HEK293 (cell line): ENCODE data around the gene CAPRIN1.

ENCODE experiments used
- CTCF ChIA-PET: fragments of 350-600 bp; formaldehyde crosslinking; extraction: SDS; loops from one replicate; lab custom pipeline; 2021; ENCODE audit warnings: antibody characterized with exemption; lab: Yijun Ruan, JAX
- POLR2A ChIA-PET: fragments of 300-600 bp; formaldehyde crosslinking; extraction: SDS; loops from one replicate; lab custom pipeline; 2020; ENCODE audit warnings: antibody characterized with exemption, inconsistent platforms; lab: Yijun Ruan, JAX
- H3K27ac ChIP-seq: fragments of 200-500 bp; sonication (Bioruptor generic); 2 replicates; pipeline ENCODE4 v1.5.1; 2014; ENCODE audit warnings: low read depth, low read length, control low read depth, inconsistent platforms; ENCODE audit errors: extremely low read depth
- H3K36me3 ChIP-seq, 2 experiments: fragments of 200-500 bp in 1 of 2; sonication (Bioruptor generic) in 1 of 2; 1 replicate in 1 of 2; 2 replicates in 1 of 2; pipeline ENCODE4 v1.5.1; 2014 to 2017; ENCODE audit warnings: inconsistent platforms in 2 of 2, low read length in 2 of 2; ENCODE audit not compliant: control insufficient read depth in 2 of 2, insufficient read depth in 1 of 2
- H3K4me1 ChIP-seq: fragments of 200-500 bp; sonication (Bioruptor generic); 2 replicates; pipeline ENCODE4 v1.5.1; 2014; ENCODE audit warnings: mild to moderate bottlenecking, low read length, inconsistent platforms; ENCODE audit not compliant: control insufficient read depth, insufficient read depth
- H3K4me3 ChIP-seq: 2 replicates; pipeline ENCODE4 v1.5.1; 2011; ENCODE audit warnings: low read depth, mild to moderate bottlenecking, control low read depth, low read length, moderate library complexity
- H3K9me3 ChIP-seq: fragments of 200-500 bp; sonication (Bioruptor generic); 2 replicates; pipeline ENCODE4 v1.5.1; 2014; ENCODE audit warnings: low read depth, low read length, inconsistent platforms; ENCODE audit not compliant: control insufficient read depth, insufficient read depth
- BCL6B ChIP-seq: fragments of 450-650 bp; formaldehyde crosslinking; IDR thresholded peaks from 2 replicates; pipeline ENCODE4 v1.5.1; 2017; ENCODE audit warnings: missing biosample characterization, missing genetic modification characterization
- HIC1 ChIP-seq: fragments of 450-650 bp; formaldehyde crosslinking; IDR thresholded peaks from 2 replicates; pipeline ENCODE4 v1.5.1; 2016; ENCODE audit warnings: missing biosample characterization, missing genetic modification characterization
- SP2 ChIP-seq: fragments of 450-650 bp; formaldehyde crosslinking; IDR thresholded peaks from 2 replicates; pipeline ENCODE4 v1.5.1; 2016; ENCODE audit warnings: missing biosample characterization, missing genetic modification characterization
- SP3 ChIP-seq: fragments of 450-650 bp; formaldehyde crosslinking; IDR thresholded peaks from 2 replicates; pipeline ENCODE4 v1.5.1; 2016; ENCODE audit warnings: missing biosample characterization, missing genetic modification characterization
- ZFP69B ChIP-seq: fragments of 450-650 bp; formaldehyde crosslinking; IDR thresholded peaks from 2 replicates; pipeline ENCODE4 v1.5.1; 2016; ENCODE audit warnings: missing biosample characterization, missing genetic modification characterization
- ZNF10 ChIP-seq: fragments of 450-650 bp; formaldehyde crosslinking; IDR thresholded peaks from 2 replicates; pipeline ENCODE4 v1.5.1; 2017; ENCODE audit warnings: missing biosample characterization, missing genetic modification characterization
- ZNF112 ChIP-seq: fragments of 450-650 bp; formaldehyde crosslinking; IDR thresholded peaks from 2 replicates; pipeline ENCODE4 v1.5.0; 2017; ENCODE audit warnings: missing biosample characterization, missing genetic modification characterization
- ZNF138 ChIP-seq: fragments of 450-650 bp; formaldehyde crosslinking; IDR thresholded peaks from 2 replicates; pipeline ENCODE4 v1.5.1; 2016; ENCODE audit warnings: missing biosample characterization, missing genetic modification characterization, borderline replicate concordance
- ZNF140 ChIP-seq: fragments of 450-650 bp; formaldehyde crosslinking; IDR thresholded peaks from 2 replicates; pipeline ENCODE4 v1.5.1; 2016; ENCODE audit warnings: missing biosample characterization, missing genetic modification characterization
- ZNF211 ChIP-seq: fragments of 450-650 bp; formaldehyde crosslinking; IDR thresholded peaks from 2 replicates; pipeline ENCODE4 v1.5.1; 2016; ENCODE audit warnings: low read depth, missing biosample characterization, missing genetic modification characterization
- ZNF280D ChIP-seq: fragments of 450-650 bp; formaldehyde crosslinking; IDR thresholded peaks from 2 replicates; pipeline ENCODE4 v1.5.1; 2016; ENCODE audit warnings: missing biosample characterization, missing genetic modification characterization
- ZNF362 ChIP-seq: fragments of 450-650 bp; formaldehyde crosslinking; IDR thresholded peaks from 2 replicates; pipeline ENCODE4 v1.5.1; 2016; ENCODE audit warnings: missing biosample characterization, missing genetic modification characterization
- ZNF423 ChIP-seq: fragments of 450-650 bp; formaldehyde crosslinking; IDR thresholded peaks from 2 replicates; pipeline ENCODE4 v1.5.1; 2016; ENCODE audit warnings: missing biosample characterization, missing genetic modification characterization
- ZNF529 ChIP-seq: fragments of 450-650 bp; formaldehyde crosslinking; IDR thresholded peaks from 2 replicates; pipeline ENCODE4 v1.5.1; 2017; ENCODE audit warnings: missing genetic modification characterization, missing biosample characterization; ENCODE audit not compliant: insufficient replicate concordance
- ZNF558 ChIP-seq: fragments of 450-650 bp; formaldehyde crosslinking; IDR thresholded peaks from 2 replicates; pipeline ENCODE4 v1.5.1; 2016; ENCODE audit warnings: missing biosample characterization, missing genetic modification characterization
- ZNF677 ChIP-seq: fragments of 450-650 bp; IDR thresholded peaks from 2 replicates; pipeline ENCODE4 v1.5.0; 2018; ENCODE audit warnings: missing biosample characterization, mild to moderate bottlenecking, missing genetic modification characterization, moderate library complexity
- ZNF692 ChIP-seq: fragments of 450-650 bp; formaldehyde crosslinking; IDR thresholded peaks from 2 replicates; pipeline ENCODE4 v1.5.1; 2016; ENCODE audit warnings: missing biosample characterization, missing genetic modification characterization
- ZNF707 ChIP-seq: fragments of 450-650 bp; formaldehyde crosslinking; IDR thresholded peaks from 2 replicates; pipeline ENCODE4 v1.5.1; 2016; ENCODE audit warnings: missing biosample characterization, missing genetic modification characterization
- ZNF76 ChIP-seq: fragments of 450-650 bp; formaldehyde crosslinking; IDR thresholded peaks from 2 replicates; pipeline ENCODE4; 2016; ENCODE audit warnings: low read depth, missing biosample characterization, missing genetic modification characterization, borderline replicate concordance

Gene CAPRIN1

GRCh38 chr11:34027516-34028408 lies 23.8 kb upstream of the CAPRIN1 start (continued):
- TF ChIP-seq ZNF76 (tag by site-specific recombination) (no peak), ZNF362 (tag by site-specific recombination) (no peak), ZNF140 (tag by site-specific recombination) (no peak), ZNF707 (no peak), ZNF138 (tag by site-specific recombination) (no peak), ZNF10 (no peak), ZNF558 (no peak)

- POLR2A ChIA-PET: interaction anchor here (0.7 kb wide), 1 partner anchor 12 kb away, joined by 6 read pairs; no protein-coding TSS in a partner anchor
- no peak overlapping the region for H3K4me3 ChIP-seq
- no peaks in the 10 kb centered on the region for H3K9me3 ChIP-seq
- no peaks in the 10 kb centered on the region for H3K36me3 ChIP-seq
- CTCF ChIA-PET: interaction anchor here (1.8 kb wide), 1 partner anchor 31 kb away, joined by 4 read pairs; no protein-coding TSS in a partner anchor
- no peak overlapping the region for H3K27ac ChIP-seq
- no peaks in the 10 kb centered on the region for H3K4me1 ChIP-seq
- TF ChIP-seq SP3 (tag by site-specific recombination): no peak
These were observed 23.1 kb upstream of the CAPRIN1 start for GRCh38 chr11:34028425-34028824.

- Histone ChIP-seq H3K4me1 (no peaks in the 10 kb centered on the region), H3K4me3 (no peak overlapping the region), H3K27ac (no peak overlapping the region), H3K36me3 (no peaks in the 10 kb centered on the region), H3K9me3 (no peaks in the 10 kb centered on the region)
- TF ChIP-seq ZNF423: no peak
- TF ChIP-seq ZNF529: no peak
- TF ChIP-seq ZNF211: no peak
- no peak for TF ChIP-seq ZNF677
- no peak for TF ChIP-seq ZNF558
- no peak for TF ChIP-seq SP2 (tag by site-specific recombination)
- TF ChIP-seq ZNF692: no peak
- no peak for TF ChIP-seq ZNF112 (tag by site-specific recombination)
- no peak for TF ChIP-seq BCL6B
- CTCF ChIA-PET: no interaction called here
- POLR2A ChIA-PET: no interaction called here
These were observed 22.4 kb upstream of the CAPRIN1 start for GRCh38 chr11:34029176-34029575.

- no peak overlapping the region for H3K4me3 ChIP-seq
- ChIA-PET POLR2A (no interaction called here), CTCF (interaction anchor here (0.7 to 1.2 kb wide), 2 partner anchors 9 to 43 kb away, joined by 3 to 4 read pairs; no protein-coding TSS in a partner anchor)
- no peaks in the 10 kb centered on the region for H3K36me3 ChIP-seq
- no peak overlapping the region for H3K27ac ChIP-seq
- no peaks in the 10 kb centered on the region for H3K9me3 ChIP-seq
- no peaks in the 10 kb centered on the region for H3K4me1 ChIP-seq
- TF ChIP-seq ZNF280D (tag by site-specific recombination): no peak
- TF ChIP-seq ZFP69B (tag by site-specific recombination): 0 out of 2 replicates have a peak, but pooled peaks have one; percentile 17
- no peak for TF ChIP-seq HIC1 (tag by site-specific recombination)
- no peak for TF ChIP-seq BCL6B
These were observed 21.1 kb upstream of the CAPRIN1 start for GRCh38 chr11:34030382-34030781.
